Brain pericyte (primary cell): Measurements from ENCODE around the gene HECTD4.
A peak's percentile ranks its signal among the peaks of the same experiment; 100 is the strongest.
"Not testable (repeated sequence)": the region's sequence is repeated elsewhere in the genome, so short reads cannot be mapped to it uniquely, and the experiment has no call there.

Experiments
- DNase-seq: peaks from one replicate; pipeline ENCODE4 v3.0.0-alpha.2; 2012; ENCODE audit warnings: low read depth, low spot score

The HECTD4 gene

GRCh38 chr12:112381883-112382796, at the start of gene HECTD4:
Gene HECTD4 (minus strand): TSS chr12:112382431. CDS start chr12:112382128, 303 bp downstream.
- DNase-seq: peak; percentile 30

- no peak for DNase-seq
Measured at GRCh38 chr12:112431965-112432364, 49.7 kb upstream of the HECTD4 start.

- DNase-seq: no peak
Measured at GRCh38 chr12:112430929-112431328, 48.7 kb upstream of the HECTD4 start.

GRCh38 chr12:112427760-112428159, 45.5 kb upstream of the HECTD4 start:
- DNase-seq: no peak

- DNase-seq: no peak
Measured at GRCh38 chr12:112425582-112426382, 43.6 kb upstream of the HECTD4 start.

- no peak for DNase-seq
Measured at GRCh38 chr12:112424126-112424525, 41.9 kb upstream of the HECTD4 start.

- DNase-seq: no peak
Measured at GRCh38 chr12:112422531-112422930, 40.3 kb upstream of the HECTD4 start.

GRCh38 chr12:112421363-112421762, 39.1 kb upstream of the HECTD4 start:
- no peak for DNase-seq

- DNase-seq: no peak
Measured at GRCh38 chr12:112420740-112421139, 38.5 kb upstream of the HECTD4 start.

GRCh38 chr12:112419297-112420133, 37.3 kb upstream of the HECTD4 start:
- no peak for DNase-seq

- no peak for DNase-seq
Measured at GRCh38 chr12:112418608-112419296, 36.5 kb upstream of the HECTD4 start, which contains the start of gene PTPN11. Gene PTPN11 (plus strand): TSS chr12:112418947. CDS start chr12:112419112, 165 bp downstream.

GRCh38 chr12:112418273-112418607, 36.0 kb upstream of the HECTD4 start:
- DNase-seq: no peak

- not testable (repeated sequence) for DNase-seq
Measured at GRCh38 chr12:112415457-112415856, 33.2 kb upstream of the HECTD4 start.

GRCh38 chr12:112413855-112414625, 31.8 kb upstream of the HECTD4 start:
- DNase-seq: no peak

- DNase-seq: no peak
Measured at GRCh38 chr12:112409906-112410244, 27.6 kb upstream of the HECTD4 start.

GRCh38 chr12:112409064-112409905, 27.1 kb upstream of the HECTD4 start, which contains the start of gene RPL6:
Gene RPL6 (minus strand): TSS chr12:112409605. CDS start chr12:112408656, 949 bp downstream.
- DNase-seq: peak; percentile 82

- DNase-seq: no peak
Measured at GRCh38 chr12:112408621-112409020, 26.4 kb upstream of the HECTD4 start.

GRCh38 chr12:112407683-112408082, 25.5 kb upstream of the HECTD4 start:
- DNase-seq: not testable (repeated sequence)
